ENCODE data around the gene SETD6.

The SETD6 gene

DNA sequence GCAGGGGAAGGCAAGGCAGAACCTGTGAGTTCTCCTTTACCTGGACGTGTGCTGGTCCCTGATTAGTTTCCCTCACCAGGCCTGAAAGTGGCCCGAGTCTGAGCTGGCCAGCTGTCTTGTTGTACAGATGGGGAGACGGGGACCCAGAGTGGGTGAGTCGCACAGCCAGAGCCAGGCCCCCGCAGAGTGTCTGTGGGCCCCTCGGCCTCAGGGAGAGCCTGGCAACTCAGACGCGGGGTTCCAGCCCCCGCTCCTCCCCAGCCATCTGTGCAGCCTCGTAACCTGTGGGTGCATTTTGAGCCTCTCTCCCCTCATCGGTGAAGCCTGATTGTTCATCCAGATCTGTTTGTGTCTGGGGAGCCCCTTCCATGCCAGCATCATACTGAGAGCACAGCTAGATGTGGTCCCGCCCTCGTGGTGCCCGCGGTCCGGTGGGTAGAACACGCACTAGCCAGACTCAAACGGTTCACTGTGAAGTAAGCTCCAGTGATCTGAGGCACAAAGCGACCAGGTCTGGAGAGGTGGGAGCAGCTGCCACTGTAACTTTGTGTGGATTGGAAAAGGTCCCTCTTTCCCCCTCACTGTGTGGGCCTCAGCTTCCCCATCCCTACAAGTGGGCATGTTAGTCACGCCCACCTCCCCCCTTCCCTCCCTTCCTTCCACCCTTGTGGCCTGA lies 21.4 kb upstream of the SETD6 start:
- DNase-seq = peak in 1 of 14 donors; percentile 44

DNA sequence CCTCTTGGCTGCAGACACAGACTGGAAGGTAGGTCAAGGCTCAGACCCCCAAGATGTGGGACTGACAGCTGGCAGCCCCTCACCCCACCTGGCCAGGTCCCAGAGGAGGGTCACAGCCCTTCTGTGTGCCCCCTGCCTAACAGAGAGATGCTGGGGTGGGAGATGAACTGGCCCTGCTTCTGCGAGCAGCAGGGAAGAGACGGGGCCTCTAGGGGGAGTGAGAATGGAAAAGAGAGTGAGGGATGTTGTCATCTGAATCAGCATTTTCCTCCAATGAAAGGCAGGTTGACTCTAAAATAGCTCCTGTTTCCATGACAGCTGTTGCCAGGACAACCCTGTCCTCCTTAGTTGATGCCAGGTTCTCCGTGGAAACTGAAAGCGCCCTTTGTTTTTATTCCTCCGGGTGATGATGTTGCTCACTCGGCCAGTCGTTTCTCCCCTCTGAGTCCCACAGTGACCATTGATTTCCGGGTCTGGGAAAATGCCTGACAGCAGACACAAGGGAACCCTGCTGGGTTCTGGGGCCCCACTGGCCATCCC lies 20.3 kb upstream of the SETD6 start:
- DNase-seq = peak in 10 of 14 donors; percentile 63 to 97 (median 85)

DNA sequence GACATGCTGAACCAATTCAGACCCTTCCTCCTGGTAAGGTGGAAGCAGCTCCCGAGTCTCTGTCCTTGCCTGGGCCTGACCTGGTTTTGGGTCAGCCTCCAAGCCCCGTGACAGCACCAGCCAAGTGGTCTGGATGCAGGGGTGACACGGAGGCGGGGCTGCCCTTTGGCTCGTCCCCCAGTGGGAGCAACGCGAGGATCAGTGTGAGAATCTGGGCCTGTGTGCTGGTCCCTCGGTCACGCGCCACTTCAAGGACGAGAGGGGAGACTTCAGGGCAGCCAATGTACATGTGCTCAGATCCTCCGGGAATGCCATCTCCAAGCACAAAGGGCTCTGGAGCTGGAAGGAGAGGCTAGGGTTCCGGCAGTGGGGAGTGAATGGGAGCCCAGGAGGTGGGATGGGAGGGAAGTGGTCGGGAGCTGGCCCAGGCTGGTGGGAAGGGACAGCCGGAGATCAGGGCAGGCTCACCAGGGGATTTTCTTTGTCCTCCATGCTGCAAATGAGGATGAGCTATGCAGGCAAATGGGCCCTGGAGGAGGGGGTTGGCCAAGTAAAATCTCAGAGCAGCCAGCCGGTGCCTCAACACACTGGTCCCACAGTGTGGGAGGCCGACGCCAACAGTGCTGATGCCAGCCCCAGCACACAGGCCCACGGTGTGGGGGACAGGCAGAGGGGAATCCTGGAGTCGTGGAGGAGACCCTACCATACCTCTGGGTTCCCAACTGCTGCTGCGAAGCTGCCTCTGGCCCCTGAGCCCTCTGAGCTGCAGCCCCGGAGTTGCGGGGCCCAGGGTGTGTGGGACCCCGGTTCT lies 19.6 kb upstream of the SETD6 start:
- peak in 7 of 14 donors; percentile 57 to 88 (median 77) for DNase-seq

DNA sequence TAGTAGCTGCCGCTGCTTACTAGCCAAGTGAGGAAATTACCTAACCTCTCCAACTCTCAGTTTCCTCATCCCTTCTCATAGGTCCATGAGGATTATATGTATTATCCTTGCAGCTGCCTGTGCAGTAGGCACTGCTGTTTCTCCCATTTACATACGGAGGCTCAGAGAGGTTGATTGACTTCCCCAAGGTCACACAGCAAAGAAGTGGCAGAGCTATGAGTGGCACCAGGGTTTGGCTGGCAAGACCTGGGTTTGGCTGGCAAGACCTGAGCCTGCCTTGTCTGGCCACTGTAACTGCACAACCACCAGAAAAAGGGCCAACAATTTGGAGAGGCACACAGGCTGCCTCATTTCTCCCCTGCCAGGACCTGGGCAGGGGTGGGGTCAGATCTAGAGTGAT lies 17.8 kb upstream of the SETD6 start:
- DNase-seq = no peak

DNA sequence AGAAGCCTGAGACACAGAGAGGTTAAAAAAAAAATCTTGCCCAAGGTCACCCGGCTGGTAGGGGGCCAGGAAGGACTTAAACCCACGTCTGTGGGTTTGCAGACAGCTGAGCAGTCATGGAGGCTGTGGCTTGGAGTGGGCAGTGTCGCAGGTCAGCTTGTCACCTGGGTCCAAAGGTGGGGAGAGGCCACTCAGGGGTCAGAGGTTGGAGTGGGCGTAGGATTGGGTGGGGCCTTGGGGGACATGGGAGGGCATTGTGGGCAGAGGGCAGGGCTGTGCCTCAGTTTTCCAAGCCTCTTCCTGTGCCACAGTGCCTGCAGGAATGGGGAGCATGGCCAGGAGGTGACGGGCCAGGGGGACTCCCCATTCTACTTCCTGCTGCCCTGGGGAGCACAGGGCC lies 17.4 kb upstream of the SETD6 start:
- DNase-seq = no peak

DNA sequence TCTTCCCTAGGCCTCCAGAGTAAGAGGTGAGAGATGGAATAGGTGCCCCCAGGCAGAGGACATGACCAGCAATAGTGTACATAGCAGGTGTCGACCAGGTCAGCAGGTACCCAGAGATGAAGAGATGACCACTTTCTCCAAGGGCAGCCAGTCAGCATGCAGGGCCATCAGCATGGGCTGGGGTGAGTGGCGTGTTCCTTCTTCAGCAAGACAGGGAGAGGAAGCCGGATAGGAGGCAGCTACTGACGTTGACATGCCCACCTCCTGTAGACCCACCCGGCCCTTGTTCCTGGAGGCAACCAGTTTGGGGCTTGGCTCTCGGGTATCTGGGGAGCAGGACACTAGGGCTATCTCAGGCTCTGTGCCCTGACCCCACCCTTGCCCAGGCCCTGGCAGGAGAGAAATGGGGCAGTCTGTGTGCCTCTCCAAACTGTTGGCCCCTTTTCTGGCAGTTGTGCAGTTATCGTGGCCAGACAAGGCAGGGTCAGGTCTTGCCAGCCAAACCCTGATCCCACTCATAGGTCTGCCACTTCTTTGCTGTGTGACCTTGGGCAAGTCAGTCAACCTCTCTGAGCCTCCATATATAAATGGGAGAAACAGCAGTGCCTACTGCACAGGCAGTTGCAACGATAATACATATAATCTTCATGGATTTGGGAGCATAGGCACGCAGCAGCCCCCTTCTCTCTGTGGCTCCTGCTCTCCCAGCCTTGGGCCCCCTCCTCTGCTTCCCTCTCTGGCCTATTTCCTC lies 16.8 kb upstream of the SETD6 start:
- no peak for DNase-seq

DNA sequence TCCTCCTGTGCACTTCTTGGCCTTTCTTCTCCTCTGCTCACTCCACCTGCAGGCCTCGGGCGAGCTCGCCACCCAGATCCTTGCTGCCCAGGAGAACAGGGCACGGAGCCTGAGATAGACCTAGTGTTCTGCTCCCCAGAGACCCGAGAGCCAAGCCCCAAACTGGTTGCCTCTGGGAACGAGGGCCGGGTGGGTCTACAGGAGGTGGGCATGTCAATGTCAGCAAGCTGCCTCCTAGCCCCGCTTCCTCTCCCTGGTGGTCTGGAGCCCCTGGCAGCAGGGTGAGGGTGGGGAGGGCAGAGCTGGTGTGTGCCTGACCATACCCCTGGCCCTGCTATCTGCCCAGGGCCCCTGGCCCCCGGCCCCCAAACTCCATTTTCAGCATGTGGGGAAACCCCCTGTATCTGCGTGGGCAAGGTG lies 16.2 kb upstream of the SETD6 start:
- no peak for DNase-seq

DNA sequence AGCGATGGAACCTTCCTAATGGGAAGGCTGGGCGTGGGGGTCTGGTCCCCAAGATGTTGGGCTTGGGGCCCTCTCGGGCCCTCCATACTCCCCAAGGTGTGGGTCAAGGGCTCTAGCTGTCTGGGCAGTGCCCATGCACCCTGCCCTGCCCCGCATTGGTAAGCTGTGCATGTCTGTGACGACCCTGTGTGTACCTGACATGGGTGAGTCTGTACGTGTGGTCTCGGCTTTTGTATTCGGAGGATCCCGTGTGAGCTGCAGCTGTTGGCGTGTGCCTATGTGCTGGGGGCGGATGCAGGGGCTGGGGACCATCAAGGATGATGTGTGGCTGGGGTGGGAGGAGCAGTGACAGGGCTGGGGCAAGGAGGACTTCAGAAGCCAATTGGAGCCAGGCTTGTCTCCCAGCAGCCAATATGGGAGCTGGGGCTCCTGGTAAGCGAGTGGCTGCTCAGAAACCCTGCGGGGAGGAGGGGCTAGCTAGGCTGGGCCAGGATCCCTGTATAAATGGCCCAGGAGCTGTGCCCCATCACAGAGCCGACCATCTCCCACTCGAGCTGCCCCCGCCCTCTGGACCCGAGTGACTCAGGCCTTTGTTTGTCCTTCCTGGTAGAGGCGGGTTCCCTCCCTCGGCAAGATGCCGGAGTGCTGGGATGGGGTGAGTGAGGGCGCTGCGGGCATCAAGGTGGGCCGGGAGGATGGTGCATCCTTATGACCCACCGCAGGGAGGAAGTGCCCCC lies 15.5 kb upstream of the SETD6 start, which contains the start of gene NDRG4:
TSS of gene NDRG4 (plus strand) at position 529 of the 737 bp plus-strand sequence. CDS start at position 635, 106 bp downstream.
- DNase-seq = peak in 12 of 14 donors; percentile 42 to 96 (median 85)

DNA sequence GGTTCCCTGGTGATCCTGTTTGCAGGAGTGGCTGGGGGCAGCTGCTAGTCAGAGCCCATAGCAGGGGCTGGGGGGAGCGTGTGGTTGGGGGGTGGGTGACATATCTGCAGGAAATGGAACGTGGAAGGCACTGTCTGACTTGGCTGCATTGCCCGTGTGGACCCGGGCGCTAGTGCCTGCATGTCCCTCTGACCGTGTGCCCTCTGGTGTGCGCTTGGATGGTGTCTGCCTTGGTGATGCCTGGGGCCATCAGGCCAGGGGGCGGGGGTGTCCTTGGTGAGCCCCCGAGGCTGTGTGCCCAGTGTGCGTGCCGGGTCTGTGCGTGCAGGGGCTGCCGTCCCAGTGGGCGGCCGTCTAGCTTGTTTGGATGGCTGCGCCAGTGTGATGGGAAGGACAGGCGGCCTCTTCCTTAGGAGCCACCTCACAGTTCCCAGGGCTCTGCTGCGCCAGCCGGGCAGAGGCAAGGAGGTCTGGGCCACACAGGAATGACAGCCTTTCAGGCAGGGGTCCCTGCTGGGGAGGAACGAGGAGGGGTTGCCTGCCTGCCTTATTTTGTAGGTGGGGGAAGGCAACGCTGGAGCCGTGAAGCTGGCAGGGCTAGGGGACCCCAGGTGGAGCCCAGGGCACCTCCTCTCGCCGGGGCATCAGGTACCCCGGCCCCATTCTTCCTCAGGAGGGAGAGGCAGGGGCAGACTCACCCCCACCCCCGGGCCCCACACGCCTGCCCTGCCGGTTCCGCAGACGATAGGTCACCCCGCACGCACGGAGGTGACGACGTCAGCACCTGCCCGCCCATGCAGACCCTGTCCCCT lies 14.7 kb upstream of the SETD6 start:
- DNase-seq = peak in 3 of 14 donors; percentile 38 to 68 (median 50)

DNA sequence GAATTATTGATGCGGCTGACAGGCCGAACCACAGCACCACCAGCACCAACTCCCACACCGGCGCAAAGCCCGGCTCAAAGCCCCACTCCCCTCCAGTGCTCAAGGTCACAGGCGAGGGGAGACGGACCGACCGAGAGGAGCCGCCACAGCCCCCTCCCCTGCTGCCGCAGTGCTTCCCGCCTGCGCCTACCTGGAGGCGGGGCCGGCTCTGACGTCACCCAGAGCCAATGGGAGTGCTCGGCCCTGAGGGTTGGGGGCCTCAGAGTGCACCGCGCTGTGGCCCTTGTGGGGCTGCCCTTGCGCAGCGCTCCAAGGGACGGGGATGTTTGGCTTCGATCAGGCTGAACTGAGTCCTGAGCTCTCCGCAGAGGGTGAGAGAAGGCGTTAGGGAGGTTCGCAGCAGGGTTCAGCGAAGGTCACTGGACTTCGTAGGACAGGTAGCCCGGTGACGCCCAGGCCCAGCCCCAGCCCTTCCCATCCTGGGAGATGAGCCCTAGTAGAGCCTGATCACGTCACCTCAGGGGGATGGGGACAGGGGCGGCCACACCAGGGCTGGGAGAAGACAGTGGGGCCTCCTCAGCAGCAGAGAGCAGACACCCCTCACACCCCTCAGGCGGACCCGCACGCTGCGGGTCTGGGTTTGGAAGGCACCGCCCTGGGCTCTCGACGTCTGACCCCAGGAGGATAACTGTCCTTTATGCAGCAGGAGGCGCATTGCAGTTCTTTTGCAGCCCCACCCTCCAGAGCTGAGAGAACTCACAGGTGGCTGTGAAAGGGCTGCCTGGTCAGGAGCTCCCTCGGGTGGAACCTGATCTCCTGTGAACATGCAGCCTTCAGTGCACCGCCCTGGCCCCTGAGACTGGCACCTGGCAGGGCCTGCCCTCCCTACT lies 13.8 kb upstream of the SETD6 start:
- peak in 5 of 14 donors; percentile 28 to 58 (median 31) for DNase-seq

DNA sequence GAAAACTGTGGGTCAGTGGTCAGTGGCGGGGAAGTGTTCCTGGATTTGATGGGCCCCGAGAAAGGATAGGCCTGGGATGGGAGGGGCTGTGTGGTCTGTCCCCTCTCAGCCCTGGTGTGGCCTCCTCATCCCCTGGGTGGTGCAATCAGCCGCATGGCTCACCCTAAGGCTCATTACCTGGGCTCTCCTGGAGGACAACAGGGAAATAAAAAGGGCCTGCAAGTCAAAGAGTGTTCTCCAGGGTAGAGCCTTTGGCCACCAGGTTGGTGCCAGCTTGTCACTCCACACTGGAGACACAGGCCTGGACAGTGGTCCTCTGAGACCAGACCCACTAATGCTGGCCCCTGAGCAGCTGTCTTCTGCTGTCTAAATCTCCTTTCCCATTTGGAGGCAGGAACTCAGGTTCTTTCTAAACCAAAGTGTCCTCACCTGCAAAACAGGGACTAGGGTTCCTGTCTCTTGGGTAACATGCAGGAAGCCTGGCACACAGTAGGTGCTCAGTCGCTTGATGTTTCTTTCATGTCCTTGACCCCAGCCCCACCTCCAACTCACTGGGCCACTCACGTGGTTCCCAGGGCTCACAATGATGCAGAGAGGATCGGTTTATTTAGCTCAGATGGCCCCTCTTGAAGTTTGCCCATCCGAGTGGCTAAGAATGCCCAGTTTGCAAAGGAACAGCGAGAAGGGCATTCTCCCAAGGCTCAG lies 12.9 kb upstream of the SETD6 start:
- no peak for DNase-seq

DNA sequence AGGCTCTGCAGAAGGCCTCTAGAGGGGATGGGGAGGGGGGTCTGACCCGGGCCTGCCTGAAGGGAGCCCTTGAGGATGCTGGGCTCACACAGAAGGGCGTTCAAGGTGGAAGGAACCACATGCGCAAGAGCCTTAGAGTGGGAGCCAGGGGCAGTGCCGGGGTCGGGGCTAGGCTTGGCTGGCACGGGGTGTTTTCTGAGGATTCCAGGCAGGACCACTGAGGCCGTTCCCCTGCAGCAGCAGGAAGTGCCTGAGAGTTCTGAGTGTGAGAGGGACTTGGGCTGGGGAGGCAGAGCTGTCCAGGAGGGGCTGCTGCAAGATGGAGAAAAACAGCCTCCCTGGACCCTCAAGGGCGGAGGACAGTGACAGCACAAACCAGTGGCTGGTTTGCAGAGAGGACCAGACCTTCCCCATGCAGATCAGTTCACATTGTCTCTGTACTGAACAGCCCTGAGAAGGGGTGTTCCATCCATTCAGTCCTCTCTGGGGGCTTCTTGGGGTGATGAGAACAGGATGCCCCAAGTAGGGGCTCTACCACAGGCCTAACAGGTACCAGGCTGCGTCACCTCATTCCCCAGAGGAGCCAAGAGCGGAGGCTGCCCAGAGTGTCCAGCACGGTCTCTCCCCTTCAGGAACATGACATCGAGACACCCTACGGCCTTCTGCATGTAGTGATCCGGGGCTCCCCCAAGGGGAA lies 12.0 kb upstream of the SETD6 start:
- no peak for DNase-seq

DNA sequence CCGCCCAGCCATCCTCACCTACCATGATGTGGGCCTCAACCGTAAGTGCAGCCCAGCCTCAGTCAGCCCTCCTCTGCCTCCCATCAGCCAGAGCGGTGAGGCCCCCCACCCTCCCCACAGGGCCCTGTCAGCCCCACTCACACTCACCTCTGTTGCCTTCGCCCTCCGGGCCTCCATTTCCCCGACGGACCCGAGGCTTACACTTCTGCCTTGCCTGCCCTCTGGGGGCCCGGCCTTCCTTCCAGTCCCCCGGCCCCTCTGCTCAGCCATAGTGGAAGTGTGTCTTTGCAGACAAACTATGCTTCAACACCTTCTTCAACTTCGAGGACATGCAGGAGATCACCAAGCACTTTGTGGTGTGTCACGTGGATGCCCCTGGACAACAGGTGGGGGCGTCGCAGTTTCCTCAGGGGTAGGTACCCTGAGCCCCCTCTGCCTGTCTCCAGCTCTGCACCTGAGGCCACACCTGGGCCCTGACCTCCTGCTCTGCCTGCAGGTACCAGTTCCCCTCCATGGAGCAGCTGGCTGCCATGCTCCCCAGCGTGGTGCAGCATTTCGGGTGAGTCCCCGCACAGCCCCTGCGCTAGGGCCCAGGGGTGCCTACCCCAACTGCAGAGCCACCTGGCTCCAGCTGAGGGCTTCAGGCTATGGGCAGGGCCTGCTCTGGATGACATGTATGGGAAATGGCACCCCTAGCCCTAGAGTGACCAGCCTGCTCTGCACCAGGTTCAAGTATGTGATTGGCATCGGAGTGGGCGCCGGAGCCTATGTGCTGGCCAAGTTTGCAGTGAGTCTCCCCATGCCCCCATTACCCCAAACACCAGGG lies 11.2 kb upstream of the SETD6 start:
- DNase-seq = no peak

DNA sequence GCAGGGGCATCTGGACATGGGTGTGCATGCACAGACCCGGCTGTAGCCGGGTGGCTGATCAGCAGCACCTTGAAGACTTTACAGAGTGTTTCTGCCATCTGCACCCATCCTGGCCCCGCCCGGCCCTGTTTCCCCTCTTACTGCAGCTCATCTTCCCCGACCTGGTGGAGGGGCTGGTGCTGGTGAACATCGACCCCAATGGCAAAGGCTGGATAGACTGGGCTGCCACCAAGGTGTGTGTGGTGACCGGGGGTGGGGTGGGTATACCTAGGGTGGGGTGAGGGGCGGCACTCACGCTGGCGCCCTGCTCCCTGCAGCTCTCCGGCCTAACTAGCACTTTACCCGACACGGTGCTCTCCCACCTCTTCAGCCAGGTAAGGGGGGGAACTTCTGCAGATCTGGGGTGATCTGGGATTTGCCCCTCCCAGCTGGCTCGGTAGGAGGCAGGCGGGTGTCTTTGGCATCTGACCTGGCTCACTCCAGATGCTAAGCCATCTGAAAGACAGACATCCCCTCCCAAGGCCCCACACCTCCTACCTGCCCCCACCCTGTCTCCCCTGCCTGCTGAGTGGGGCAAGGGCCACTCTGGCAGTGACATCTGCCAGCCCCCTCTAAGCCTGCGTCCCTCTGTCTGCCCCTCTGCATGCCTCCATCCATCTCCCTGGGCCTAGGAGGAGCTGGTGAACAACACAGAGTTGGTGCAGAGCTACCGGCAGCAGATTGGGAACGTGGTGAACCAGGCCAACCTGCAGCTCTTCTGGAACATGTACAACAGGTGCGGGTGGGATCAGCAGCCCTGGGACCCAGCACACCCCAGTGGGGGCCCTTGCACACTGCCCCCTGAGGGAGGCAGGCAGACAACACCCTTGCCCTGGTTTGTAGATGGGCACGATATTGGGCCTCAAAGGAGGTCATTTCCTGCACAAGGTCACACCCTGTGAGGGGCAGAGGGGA lies 8.8 kb upstream of the SETD6 start:
- no peak for DNase-seq

DNA sequence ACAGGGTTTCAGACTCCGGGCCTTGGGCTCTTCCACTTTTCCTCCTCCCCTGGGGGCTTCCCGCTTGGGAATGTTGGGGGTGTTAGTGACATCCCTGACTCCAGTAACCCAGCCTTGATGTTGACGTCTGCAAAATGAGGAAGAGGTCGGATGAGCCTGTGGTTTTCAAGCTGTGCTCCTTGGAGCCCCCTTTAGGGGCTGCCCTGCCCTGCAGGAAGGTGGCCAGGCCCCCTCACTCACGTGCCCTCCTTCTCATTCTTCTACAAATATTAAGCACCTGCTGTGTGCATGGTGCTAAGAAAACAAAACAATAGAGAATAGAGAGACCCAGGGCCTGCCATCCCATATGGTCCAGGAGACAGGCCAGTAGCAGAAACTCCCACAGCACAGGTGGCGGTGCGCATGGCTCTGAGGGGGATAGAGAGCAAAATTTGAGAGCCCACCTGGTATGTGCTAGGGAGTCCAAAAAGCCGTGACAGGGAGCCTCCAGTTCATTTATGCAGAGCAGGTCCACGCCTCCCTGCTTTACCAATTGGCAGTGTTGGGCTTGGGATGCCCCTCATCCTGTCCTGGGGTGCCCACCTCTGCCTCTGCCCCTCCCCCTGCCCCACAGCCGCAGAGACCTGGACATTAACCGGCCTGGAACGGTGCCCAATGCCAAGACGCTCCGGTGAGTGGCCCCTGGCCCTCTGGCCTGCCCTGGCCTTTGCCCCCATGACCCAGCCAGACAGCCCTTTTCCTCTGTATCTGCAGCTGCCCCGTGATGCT lies 7.9 kb upstream of the SETD6 start:
- DNase-seq = no peak

Data from C1 segment of cervical spinal cord (tissue), 14 donors.